Activated CD4-positive, alpha-beta T cell treated with anti-CD3 and anti-CD28 coated beads, Interleukin-2, amount 10 ng/mL, durations not matched to agents 24 days and 14 days (primary cell): ENCODE measurements around the gene TCHHL1. TPM values are rescaled to one million over a fixed set of nuclear protein-coding genes. Genes with fewer than 3 reads are reported as not detected.
A peak's percentile ranks its signal among the peaks of the same experiment; 100 is the strongest.
"Not testable (repeated sequence)": the region's sequence is repeated elsewhere in the genome, so short reads cannot be mapped to it uniquely, and the experiment has no call there.

ENCODE experiments used
- DNase-seq: peaks from one replicate; pipeline ENCODE4 v3.0.0; 2022
- H3K27ac Mint-ChIP-seq: one replicate; pipeline ENCODE4 v1.8.0; 2022; ENCODE audit warnings: mild to moderate bottlenecking, mixed read lengths
- H3K27me3 Mint-ChIP-seq: one replicate; pipeline ENCODE4 v1.8.0; 2022; ENCODE audit warnings: mixed read lengths
- H3K36me3 Mint-ChIP-seq: one replicate; pipeline ENCODE4 v1.8.0; 2022; ENCODE audit warnings: low read depth, mild to moderate bottlenecking, mixed read lengths
- H3K4me1 Mint-ChIP-seq: one replicate; pipeline ENCODE4 v1.8.0; 2021; ENCODE audit warnings: mixed read lengths
- H3K4me3 Mint-ChIP-seq: one replicate; pipeline ENCODE4 v1.8.0; 2022; ENCODE audit warnings: mild to moderate bottlenecking, moderate library complexity, mixed read lengths
- H3K9me3 Mint-ChIP-seq: one replicate; pipeline ENCODE4 v1.8.0; 2021; ENCODE audit warnings: mixed read lengths
- intact Hi-C: fragments of 100-400 bp; cut with micrococcal nuclease; formaldehyde crosslinking; loops from one replicate; pipeline ENCODE4 v1.15.1; 2023
- total RNA-seq: library from RNA; stranded (reverse); gene quantifications from 2 replicates; pipeline ENCODE4 v1.2.3, GENCODE V29; 2022

Gene TCHHL1
- total RNA-seq, 1 donor from 2014 or later: not detected

- intact Hi-C loops: no loop called here
- Mint-ChIP-seq H3K27ac (no peak overlapping the region), H3K36me3 (peaks cover 9% of the 10 kb centered on the region), H3K9me3 (peaks cover 14% of the 10 kb centered on the region), H3K4me3 (no peak overlapping the region), H3K27me3 (peaks cover 19% of the 10 kb centered on the region), H3K4me1 (no peaks in the 10 kb centered on the region)
- DNase-seq: peak; percentile 57
Observed at GRCh38 chr1:152109231-152109997, 20.6 kb upstream of the TCHHL1 start.

DNA sequence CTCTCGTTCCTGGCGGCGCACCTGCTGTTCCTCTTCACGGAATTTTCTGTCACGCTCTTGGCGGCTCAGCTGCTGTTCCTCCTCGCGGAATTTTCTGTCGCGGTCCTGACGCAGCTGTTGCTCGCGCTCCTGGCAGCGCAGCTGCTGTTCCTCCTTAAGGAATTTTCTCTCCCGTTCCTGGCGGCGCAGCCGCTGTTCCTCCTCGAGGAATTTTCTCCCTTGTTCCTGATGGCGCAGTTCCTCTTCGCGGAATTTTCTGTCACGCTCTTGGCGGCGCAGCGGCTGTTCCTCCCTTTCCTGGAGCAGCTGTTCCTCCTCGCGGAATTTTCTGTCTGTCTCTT, 20.0 kb upstream of the TCHHL1 start:
- peaks cover 9% of the 10 kb centered on the region for H3K36me3 Mint-ChIP-seq
- no peak for DNase-seq
- no peak overlapping the region for H3K4me3 Mint-ChIP-seq
- H3K4me1 Mint-ChIP-seq: no peaks in the 10 kb centered on the region
- intact Hi-C loops: no loop called here
- H3K9me3 Mint-ChIP-seq: peaks cover 14% of the 10 kb centered on the region
- no peak overlapping the region for H3K27ac Mint-ChIP-seq
- H3K27me3 Mint-ChIP-seq: peaks cover 20% of the 10 kb centered on the region

DNA sequence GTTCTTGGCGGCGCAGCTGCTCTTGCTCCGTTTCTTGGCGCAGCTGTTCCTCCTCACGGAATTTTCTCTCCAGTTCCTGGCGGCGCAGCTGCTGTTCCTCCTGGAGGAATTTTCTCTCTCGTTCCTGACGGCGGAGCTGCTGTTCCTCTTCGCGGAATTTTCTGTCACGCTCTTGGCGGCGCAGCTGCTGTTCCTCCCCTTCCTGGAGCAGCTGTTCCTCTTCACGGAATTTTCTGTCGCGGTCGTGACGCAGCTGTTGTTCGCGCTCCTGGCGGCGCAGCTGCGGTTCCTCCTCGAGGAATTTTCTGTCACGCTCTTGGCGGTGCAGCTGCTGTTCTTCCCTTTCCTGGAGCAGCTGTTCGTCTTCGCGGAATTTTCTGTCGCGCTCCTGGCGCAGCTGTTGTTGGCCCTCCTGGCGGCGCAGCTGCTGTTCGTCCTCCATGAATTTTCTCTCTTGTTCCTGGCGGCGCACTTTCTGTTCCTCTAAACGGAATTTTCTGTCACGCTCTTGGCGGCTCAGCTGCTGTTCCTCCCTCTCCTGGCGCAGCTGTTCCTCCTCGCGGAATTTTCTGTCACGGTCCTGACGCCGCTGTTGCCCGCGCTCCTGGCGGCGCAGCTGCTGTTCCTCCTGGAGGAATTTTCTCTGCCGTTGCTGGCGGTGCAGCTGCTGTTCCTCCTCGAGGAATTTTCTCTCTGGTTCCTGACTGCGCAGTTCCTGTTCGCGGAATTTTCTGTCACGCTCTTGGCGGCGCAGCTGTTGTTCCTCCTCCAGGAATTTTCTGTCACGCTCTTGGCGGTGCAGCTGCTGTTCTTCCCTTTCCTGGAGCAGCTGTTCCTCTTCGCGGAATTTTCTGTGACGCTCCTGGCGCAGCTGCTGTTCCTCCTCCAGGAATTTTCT, 19.4 kb upstream of the TCHHL1 start:
- DNase-seq: peak; percentile 58
- Mint-ChIP-seq H3K4me1 (no peaks in the 10 kb centered on the region), H3K36me3 (peaks cover 9% of the 10 kb centered on the region), H3K4me3 (no peak overlapping the region), H3K27me3 (peaks cover 26% of the 10 kb centered on the region), H3K9me3 (peaks cover 14% of the 10 kb centered on the region), H3K27ac (no peak overlapping the region)
- intact Hi-C loops: no loop called here

DNA sequence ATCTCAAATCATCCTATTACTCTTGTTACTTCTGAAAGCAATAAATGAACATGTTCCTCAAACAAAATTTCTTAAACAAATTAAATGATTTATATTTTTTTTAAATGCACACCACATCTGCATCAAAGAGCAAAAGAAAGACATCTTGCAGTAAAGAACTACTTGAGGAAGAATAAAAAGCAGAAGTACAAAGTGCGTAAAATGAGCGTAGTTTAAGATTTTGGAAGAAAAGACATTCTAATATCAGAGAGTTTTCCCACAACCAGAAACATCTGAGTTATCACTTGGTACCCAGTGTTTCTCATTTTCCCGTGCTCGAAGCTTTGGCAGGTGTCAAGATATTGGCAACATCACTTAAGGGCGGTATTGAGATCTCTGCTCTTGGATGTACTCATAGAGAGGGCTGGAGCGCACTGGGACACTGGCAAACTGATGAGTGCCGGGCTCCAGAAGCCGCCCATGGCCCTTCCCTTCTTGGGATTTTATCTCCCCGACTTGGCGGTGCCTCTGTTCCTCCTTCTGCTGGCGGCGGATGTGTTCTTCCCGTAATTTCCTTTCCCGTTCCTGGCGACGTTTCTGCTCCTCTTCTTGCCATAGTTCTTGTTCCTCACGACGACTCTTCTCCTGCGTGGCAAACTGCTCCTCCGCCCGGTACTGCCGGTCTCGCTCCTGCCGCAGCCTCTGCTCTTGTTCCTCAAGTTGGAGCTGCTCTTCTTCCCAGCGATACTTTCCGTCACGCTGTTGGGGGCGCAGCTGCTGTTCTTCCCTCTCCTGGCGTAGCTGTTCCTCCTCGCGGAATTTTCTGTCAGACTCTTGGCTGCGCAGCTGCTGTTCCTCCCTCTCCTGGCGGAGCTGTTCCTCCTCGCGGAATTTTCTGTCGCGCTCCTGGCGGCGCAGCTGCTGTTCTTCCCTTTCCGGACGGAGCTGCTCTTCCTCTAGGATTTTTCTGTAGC, 18.4 kb upstream of the TCHHL1 start:
- intact Hi-C loops: no loop called here
- H3K4me3 Mint-ChIP-seq: no peak overlapping the region
- H3K4me1 Mint-ChIP-seq: no peaks in the 10 kb centered on the region
- peaks cover 32% of the 10 kb centered on the region for H3K27me3 Mint-ChIP-seq
- peak overlapping the region; percentile 16 for H3K27ac Mint-ChIP-seq
- H3K9me3 Mint-ChIP-seq: peaks cover 14% of the 10 kb centered on the region
- peaks cover 9% of the 10 kb centered on the region for H3K36me3 Mint-ChIP-seq
- DNase-seq: peak; percentile 61

GRCh38 chr1:152104854-152105253, 16.0 kb upstream of the TCHHL1 start:
- intact Hi-C loops: no loop called here
- Mint-ChIP-seq H3K9me3 (peaks cover 14% of the 10 kb centered on the region), H3K36me3 (peaks cover 9% of the 10 kb centered on the region), H3K27ac (no peak overlapping the region), H3K27me3 (peaks cover 50% of the 10 kb centered on the region), H3K4me1 (no peaks in the 10 kb centered on the region), H3K4me3 (no peak overlapping the region)
- no peak for DNase-seq

GRCh38 chr1:152096931-152097330, 8.1 kb upstream of the TCHHL1 start:
- no peaks in the 10 kb centered on the region for H3K36me3 Mint-ChIP-seq
- intact Hi-C loops: no loop called here
- H3K27me3 Mint-ChIP-seq: peaks cover 61% of the 10 kb centered on the region
- H3K27ac Mint-ChIP-seq: no peak overlapping the region
- no peak for DNase-seq
- H3K9me3 Mint-ChIP-seq: no peaks in the 10 kb centered on the region
- no peak overlapping the region for H3K4me3 Mint-ChIP-seq
- H3K4me1 Mint-ChIP-seq: no peaks in the 10 kb centered on the region

DNA sequence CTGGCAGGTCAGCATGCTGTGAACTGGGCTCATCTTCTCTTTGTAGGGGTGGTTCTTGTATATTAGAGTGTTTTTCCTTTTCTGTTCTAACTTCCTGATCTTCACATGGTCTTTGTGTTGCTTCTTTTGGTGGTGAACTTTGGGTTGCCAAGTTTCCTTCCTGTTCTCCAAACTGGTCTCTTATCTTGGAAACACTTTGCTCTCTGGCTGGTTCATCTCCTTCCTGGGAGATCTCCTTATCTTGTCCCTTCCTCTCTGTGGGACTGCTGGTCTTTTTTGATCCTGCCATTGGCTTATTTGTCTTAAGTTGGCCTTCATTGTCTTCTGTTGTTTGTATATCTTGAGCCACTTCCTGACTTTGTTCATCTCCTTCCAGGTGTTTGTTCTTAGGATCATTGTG, 2.1 kb downstream of the TCHHL1 start:
- no peaks in the 10 kb centered on the region for H3K36me3 Mint-ChIP-seq
- no peak overlapping the region for H3K27ac Mint-ChIP-seq
- peaks cover 3% of the 10 kb centered on the region for H3K9me3 Mint-ChIP-seq
- no peak for DNase-seq
- H3K27me3 Mint-ChIP-seq: peaks cover 34% of the 10 kb centered on the region
- H3K4me1 Mint-ChIP-seq: no peaks in the 10 kb centered on the region
- H3K4me3 Mint-ChIP-seq: no peak overlapping the region
- intact Hi-C loops: no loop called here

GRCh38 chr1:152084853-152085252, 4.0 kb downstream of the TCHHL1 start:
- H3K9me3 Mint-ChIP-seq: no peaks in the 10 kb centered on the region
- DNase-seq: no peak
- intact Hi-C loops: no loop called here
- H3K4me3 Mint-ChIP-seq: no peak overlapping the region
- H3K27me3 Mint-ChIP-seq: peaks cover 22% of the 10 kb centered on the region
- no peaks in the 10 kb centered on the region for H3K36me3 Mint-ChIP-seq
- H3K4me1 Mint-ChIP-seq: no peaks in the 10 kb centered on the region
- no peak overlapping the region for H3K27ac Mint-ChIP-seq

GRCh38 chr1:152081026-152081425, 7.8 kb downstream of the TCHHL1 start:
- intact Hi-C loops, H3K9me3 Mint-ChIP-seq, H3K36me3 Mint-ChIP-seq, H3K4me3 Mint-ChIP-seq, H3K27ac Mint-ChIP-seq, DNase-seq, H3K4me1 Mint-ChIP-seq: not testable (repeated sequence)
- H3K27me3 Mint-ChIP-seq: peaks cover 15% of the 10 kb centered on the region

DNA sequence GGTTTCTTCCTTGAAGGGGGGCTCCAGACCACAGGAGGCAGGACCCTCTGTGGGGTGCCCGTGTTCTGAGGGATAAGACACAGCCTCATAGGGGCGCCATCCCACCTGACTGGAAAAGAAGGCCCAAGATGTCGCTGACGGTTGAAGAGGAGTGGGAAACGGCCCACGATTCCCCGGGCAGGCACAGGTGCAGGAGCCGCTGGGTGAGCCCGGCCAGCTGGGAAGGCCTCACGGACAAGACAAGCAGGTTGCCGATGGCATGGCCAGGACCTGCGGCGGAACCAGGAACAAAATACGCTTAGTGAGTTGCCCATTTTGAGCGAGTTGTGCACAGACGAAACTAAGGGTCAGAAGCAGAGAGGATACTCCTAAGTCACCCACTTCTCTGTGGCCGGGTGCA, 8.4 kb downstream of the TCHHL1 start:
- H3K27ac Mint-ChIP-seq, H3K4me1 Mint-ChIP-seq, H3K36me3 Mint-ChIP-seq, H3K9me3 Mint-ChIP-seq, H3K4me3 Mint-ChIP-seq, intact Hi-C loops, DNase-seq: not testable (repeated sequence)
- H3K27me3 Mint-ChIP-seq: peaks cover 17% of the 10 kb centered on the region

- intact Hi-C loops: no loop called here
- Mint-ChIP-seq H3K4me3 (no peak overlapping the region), H3K27ac (no peak overlapping the region), H3K4me1 (no peaks in the 10 kb centered on the region), H3K36me3 (no peaks in the 10 kb centered on the region), H3K27me3 (peaks cover 25% of the 10 kb centered on the region), H3K9me3 (no peaks in the 10 kb centered on the region)
- DNase-seq: no peak
Observed at GRCh38 chr1:152078831-152079441, 9.9 kb downstream of the TCHHL1 start.

DNA sequence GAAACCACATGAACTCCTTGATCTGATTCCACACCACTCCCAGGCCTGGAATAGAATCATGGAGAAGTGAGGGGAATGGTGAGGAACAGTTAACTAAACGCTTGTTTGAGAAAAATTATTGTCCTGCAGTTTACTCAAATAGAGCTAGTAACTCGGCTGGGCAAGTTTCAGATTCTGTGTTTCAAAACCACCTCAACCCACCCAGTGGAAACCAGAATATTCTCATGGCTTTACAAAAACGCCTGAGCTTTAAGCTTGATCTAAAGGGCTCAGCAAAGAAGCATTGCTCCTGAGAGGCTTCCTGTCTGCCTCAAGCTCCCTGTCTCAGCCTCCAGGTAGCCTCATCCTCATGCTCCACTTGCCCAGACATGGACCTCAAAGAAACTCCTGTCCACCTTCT, 16.6 kb downstream of the TCHHL1 start:
- Mint-ChIP-seq H3K27ac (no peak overlapping the region), H3K27me3 (peaks cover 49% of the 10 kb centered on the region)
- intact Hi-C loops: no loop called here

DNA sequence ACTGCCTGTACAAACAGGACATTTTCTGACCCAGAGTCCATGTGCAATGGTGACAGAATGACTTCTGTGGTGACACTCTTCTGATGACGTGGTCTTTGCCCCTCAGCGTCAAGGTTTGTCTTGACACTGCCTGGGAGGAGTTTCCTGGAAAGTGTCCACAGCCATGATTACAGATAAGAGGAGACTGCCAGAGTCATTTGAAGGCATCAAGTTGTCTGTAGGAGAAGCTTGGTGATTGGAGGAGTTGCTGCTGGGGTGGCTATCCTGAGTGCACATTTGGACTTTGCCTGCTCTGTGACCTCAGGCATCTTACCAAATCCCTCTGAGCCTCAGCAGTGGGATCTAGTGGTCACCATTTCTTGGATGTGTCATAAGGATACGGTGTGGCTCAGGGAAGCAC, 17.7 kb downstream of the TCHHL1 start:
- no peaks in the 10 kb centered on the region for H3K9me3 Mint-ChIP-seq
- no peak overlapping the region for H3K4me3 Mint-ChIP-seq
- peaks cover 52% of the 10 kb centered on the region for H3K27me3 Mint-ChIP-seq
- H3K36me3 Mint-ChIP-seq: no peaks in the 10 kb centered on the region
- H3K4me1 Mint-ChIP-seq: no peaks in the 10 kb centered on the region
- DNase-seq: no peak
- H3K27ac Mint-ChIP-seq: no peak overlapping the region
- intact Hi-C loops: no loop called here

More for the DNA sequence above, 16.6 kb downstream of the TCHHL1 start:
- Mint-ChIP-seq H3K9me3 (no peaks in the 10 kb centered on the region), H3K36me3 (no peaks in the 10 kb centered on the region), H3K4me3 (no peak overlapping the region), H3K4me1 (no peaks in the 10 kb centered on the region)
- DNase-seq: no peak
